GM21825 (cell line): ENCODE measurements around the gene BATF.
A peak's percentile ranks its signal among the peaks of the same experiment; 100 is the strongest.
"Not testable (repeated sequence)": the region's sequence is repeated elsewhere in the genome, so short reads cannot be mapped to it uniquely, and the experiment has no call there.

Experiments used
- ATAC-seq: cut with Tn5 transposase; IDR thresholded peaks from one replicate; pipeline ENCODE4 v1.9.1; 2021; ENCODE audit warnings: mild to moderate bottlenecking, moderate library complexity; ENCODE audit not compliant: unreplicated experiment

BATF gene

GRCh38 chr14:75522224-75522982 is at the start of gene BATF:
Gene BATF (plus strand): TSS chr14:75522469. CDS start chr14:75522683, 214 bp downstream.
- ATAC-seq, result peak; percentile 57

- not testable (repeated sequence) for ATAC-seq
These were observed 48.1 kb upstream of the BATF start for GRCh38 chr14:75474127-75474526.

- no peak for ATAC-seq
These were observed 45.8 kb upstream of the BATF start for GRCh38 chr14:75476274-75476995.

- ATAC-seq, result no peak
These were observed 44.4 kb upstream of the BATF start for GRCh38 chr14:75477881-75478280.

GRCh38 chr14:75479770-75480600 is 42.3 kb upstream of the BATF start:
- ATAC-seq, result peak; percentile 89

- no peak for ATAC-seq
These were observed 39.9 kb upstream of the BATF start for GRCh38 chr14:75482366-75482765.

GRCh38 chr14:75484711-75485429 is 37.4 kb upstream of the BATF start:
- ATAC-seq, result no peak

- no peak for ATAC-seq
These were observed 36.0 kb upstream of the BATF start for GRCh38 chr14:75486318-75486717.

GRCh38 chr14:75487155-75487671 is 35.1 kb upstream of the BATF start:
- peak; percentile 73 for ATAC-seq

- no peak for ATAC-seq
These were observed 32.8 kb upstream of the BATF start for GRCh38 chr14:75489480-75489837.

- ATAC-seq, result no peak
These were observed 30.8 kb upstream of the BATF start for GRCh38 chr14:75491376-75491978.

GRCh38 chr14:75492832-75493591 is 29.3 kb upstream of the BATF start:
- ATAC-seq, result no peak

GRCh38 chr14:75493592-75494087 is 28.6 kb upstream of the BATF start:
- no peak for ATAC-seq

GRCh38 chr14:75494896-75495295 is 27.4 kb upstream of the BATF start:
- ATAC-seq, result no peak

- no peak for ATAC-seq
These were observed 26.9 kb upstream of the BATF start for GRCh38 chr14:75495399-75495798.

- ATAC-seq, result no peak
These were observed 26.4 kb upstream of the BATF start for GRCh38 chr14:75495882-75496281.

GRCh38 chr14:75496755-75497154 is 25.5 kb upstream of the BATF start:
- no peak for ATAC-seq

GRCh38 chr14:75497191-75497590 is 25.1 kb upstream of the BATF start:
- no peak for ATAC-seq

GRCh38 chr14:75497701-75498100 is 24.6 kb upstream of the BATF start:
- ATAC-seq, result no peak
